Activated CD4-positive, alpha-beta T cell treated with anti-CD3 and anti-CD28 coated beads, Interleukin-2, Interleukin-6, amounts not matched to agents 100 ng/mL and 50 ng/mL, durations not matched to agents 16 hours and 8 hours (primary cell): ENCODE data around the gene PTCD1.

Experiments used
- DNase-seq: peaks from one replicate; pipeline ENCODE4 v3.0.0-alpha.2; 2020

The PTCD1 gene, protein sequence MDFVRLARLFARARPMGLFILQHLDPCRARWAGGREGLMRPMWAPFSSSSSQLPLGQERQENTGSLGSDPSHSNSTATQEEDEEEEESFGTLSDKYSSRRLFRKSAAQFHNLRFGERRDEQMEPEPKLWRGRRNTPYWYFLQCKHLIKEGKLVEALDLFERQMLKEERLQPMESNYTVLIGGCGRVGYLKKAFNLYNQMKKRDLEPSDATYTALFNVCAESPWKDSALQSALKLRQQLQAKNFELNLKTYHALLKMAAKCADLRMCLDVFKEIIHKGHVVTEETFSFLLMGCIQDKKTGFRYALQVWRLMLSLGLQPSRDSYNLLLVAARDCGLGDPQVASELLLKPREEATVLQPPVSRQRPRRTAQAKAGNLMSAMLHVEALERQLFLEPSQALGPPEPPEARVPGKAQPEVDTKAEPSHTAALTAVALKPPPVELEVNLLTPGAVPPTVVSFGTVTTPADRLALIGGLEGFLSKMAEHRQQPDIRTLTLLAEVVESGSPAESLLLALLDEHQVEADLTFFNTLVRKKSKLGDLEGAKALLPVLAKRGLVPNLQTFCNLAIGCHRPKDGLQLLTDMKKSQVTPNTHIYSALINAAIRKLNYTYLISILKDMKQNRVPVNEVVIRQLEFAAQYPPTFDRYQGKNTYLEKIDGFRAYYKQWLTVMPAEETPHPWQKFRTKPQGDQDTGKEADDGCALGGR

DNA sequence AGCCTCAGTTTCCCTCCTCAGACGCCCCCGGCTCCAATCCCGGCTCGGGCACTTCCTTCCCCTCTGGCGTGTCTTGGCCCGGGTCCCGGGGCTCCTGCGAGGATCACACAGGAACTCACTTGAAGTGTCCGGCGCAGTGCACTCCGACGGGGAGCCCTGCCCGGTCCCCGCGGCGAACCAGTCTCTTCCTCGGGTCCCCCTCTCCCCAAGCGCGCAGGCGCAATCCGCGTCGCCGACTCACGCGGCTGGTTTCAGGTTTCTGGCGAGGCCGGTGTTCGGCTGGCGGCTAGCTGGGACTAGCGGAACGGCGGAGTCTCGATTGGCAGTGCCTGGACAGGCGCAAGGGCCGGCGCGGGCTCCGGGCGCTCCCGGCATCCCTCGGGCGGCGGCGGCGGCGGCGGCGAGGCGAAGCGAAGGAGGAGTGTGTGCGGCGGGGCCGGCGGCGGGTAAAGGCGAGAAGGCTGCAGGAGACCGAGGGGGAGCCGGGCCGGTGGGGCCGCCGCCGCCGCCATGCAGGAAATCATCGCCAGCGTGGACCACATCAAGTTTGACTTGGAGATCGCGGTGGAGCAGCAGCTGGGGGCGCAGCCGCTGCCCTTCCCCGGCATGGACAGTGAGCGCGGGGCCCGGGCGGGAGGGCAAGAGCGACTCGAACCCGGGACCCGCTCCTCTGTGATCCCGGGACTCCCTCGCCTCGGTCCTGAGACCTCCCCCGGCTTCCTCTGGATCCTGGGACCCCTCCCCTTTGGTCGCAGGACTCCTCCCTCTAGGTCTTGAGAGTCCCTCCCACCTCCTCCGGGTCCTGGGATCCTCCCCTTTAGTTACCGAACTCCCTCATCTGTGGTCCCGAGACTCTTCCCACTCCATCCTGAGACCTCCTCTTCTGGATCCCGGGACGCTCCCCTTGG, at the start of gene PTCD1, which contains the start of gene CPSF4:
TSS of gene PTCD1 (minus strand) at position 226 of the 908 bp plus-strand sequence. CDS start 3,556 bp downstream, outside the sequence.
TSS of gene CPSF4 (plus strand) at position 371 of the 908 bp plus-strand sequence. CDS start at position 511, 140 bp downstream.
- peak; percentile 97 for DNase-seq

DNA sequence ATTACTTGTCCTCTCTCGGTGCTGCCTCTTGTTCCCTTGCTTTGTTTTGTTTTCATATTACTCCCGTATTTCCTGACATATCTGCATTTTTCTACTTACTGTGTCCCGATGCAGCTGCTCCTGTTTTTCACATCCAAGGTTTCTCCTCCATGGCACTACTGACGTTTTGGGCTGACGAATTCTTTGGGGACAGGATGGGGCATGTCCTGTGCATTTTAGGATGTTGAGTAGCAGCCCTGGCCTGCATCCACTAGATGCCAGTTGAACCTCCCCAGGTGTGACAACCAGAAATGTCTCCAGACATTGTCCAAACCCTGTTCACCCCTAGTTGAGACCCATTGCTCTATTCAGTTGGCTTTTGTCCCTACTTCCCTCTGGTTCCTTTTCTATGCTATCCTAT, 46.5 kb upstream of the PTCD1 start:
- no peak for DNase-seq

DNA sequence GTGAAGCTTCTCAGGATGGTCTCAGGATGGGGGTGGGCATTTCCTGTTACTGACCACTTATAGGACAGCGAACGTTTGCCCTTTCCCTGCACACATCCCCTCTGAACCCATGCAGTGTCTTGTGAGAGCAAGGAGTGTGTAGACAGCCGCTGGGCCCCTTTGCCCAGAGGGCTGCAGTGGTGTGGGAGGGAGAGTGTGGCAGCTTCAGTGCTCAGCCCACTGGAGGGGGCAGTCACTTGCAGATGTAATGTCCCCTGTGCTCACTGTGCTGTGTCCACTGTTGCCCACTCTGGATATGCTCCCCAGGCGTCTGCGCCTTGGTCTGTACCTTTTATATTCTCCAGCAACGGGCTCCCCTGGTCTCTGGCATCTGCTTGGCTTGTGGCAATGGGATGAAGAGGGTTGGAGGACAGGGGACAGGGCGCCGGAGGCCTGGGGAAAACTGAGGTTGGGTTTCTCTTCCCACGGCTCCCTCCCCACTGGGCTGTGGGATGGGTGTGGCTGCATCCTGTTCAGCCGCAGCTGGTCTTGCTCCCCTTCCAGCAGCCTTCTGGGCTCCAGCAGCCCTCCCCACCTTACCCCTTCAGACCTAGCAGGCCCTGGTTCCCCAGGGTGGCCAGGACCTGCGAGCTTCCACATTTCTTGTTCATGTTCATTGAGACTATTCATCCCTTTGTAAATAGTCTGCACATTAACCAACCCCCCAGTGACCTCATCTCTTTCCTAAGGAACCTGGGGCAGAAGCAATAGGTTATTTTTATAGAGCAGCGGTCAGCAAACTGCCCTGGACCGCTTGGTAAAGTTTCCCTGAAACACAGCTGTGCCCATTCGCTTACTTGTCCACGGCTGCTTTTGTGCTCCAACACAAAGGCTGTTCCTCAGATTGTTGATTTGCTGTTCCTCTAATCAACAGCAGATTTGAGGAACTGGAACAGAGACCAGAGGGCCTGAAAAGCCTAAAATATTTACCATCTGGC, 40.2 kb upstream of the PTCD1 start:
- DNase-seq: no peak

DNA sequence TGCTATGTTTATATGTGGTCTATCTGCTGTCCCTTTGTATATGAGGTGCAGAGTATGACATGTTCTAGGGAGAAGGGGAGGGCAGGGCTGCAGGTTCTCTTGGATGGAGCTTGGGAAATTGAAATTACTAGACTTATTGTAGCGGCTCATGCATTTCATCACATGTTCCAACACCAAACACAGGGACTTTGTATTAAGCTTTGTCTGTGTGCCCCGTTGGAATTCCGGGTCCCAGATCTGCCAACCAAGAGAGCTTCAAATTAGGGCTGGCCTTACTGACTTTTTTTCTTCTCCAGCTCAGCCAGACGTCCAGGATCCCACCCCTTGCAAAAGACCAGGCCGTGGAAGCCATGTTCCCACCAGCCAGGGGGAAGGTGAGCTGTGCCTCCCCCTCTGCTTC, 37.5 kb upstream of the PTCD1 start:
- no peak for DNase-seq

DNA sequence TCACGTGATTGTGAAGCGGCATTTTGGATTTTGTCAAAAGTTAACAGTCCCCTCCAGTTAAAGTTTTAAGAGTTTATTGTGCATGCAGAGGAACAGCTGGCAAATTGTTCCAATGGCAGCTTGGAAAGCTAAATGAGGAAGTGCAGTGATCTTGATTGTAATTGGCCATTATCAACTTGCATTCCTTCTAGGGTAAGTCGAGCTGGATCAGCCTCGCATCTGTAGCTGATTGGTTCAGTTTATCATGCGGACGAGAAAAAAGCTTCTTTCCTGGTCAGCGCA, 34.7 kb upstream of the PTCD1 start:
- peak; percentile 60 for DNase-seq

DNA sequence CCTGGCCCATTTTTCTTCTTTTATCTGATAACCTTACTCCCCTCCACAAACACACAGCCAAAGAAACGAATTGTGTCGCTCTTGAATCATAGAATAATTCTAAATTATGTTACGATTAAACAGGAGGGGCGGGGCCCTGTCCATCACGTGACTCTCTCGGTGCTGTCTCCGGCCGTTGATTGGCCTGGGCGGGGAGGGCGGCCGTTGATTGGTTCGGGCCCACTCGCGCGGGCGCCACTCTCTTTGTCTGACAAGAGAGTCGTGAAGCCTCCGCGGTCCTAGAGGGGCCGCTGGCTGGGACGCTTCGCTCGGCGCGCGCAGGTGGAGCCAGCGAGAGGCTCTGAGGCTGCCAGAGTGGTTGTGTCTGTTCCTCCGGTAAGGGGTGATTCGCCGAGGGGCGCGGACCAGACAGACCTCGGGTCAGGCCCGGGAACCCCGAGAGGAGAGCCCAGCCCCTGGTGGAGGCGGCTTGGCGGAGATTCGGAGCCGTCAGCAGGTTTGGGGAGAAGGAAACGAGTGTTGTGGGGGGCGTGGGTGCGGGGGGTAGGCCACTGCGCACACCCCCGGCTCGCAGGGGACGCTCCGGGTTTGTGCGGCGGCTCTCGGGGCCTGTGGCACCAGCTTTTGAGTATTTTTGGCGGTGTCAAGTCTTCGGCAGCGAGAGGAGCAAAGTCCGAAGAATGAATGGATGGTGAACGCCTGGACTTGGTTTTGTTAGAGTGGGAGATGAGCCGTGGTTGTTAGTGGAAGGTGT, 34.1 kb upstream of the PTCD1 start, which contains the start of gene ZNF789:
TSS of gene ZNF789 (plus strand) at position 330 of the 754 bp plus-strand sequence. CDS start 3,567 bp downstream, outside the sequence.
- DNase-seq: peak; percentile 99

DNA sequence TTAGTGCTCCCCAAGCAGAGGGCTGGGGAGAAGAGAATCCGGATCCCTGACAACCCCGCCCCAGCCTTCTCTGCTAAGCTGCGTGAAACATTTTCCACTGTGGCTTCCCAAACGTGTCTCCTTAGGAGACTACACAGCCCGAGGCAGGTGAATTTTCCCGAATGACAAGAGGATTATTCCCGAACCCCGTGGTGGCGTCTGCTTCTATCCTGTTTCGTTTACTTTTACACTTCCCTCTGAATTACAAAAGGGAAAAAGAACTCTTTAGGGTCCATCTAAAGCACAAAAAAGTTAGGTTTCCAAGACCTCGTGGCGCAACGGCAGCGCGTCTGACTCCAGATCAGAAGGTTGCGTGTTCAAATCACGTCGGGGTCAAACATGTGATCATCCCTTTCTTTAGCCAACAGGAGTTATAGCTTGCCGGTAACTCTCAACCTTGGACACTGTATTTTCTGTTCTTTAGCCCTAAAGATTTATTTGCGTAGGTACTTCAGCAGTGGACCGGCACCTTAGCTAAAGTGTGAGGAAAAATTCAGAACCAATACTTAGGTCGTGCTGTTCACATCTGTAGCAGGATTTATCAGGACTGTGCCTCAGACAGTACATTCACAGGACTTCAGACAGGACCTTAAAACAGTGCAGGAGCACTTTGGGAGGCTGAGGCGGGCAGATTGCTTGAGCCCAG, 30.9 kb upstream of the PTCD1 start:
- DNase-seq: no peak

DNA sequence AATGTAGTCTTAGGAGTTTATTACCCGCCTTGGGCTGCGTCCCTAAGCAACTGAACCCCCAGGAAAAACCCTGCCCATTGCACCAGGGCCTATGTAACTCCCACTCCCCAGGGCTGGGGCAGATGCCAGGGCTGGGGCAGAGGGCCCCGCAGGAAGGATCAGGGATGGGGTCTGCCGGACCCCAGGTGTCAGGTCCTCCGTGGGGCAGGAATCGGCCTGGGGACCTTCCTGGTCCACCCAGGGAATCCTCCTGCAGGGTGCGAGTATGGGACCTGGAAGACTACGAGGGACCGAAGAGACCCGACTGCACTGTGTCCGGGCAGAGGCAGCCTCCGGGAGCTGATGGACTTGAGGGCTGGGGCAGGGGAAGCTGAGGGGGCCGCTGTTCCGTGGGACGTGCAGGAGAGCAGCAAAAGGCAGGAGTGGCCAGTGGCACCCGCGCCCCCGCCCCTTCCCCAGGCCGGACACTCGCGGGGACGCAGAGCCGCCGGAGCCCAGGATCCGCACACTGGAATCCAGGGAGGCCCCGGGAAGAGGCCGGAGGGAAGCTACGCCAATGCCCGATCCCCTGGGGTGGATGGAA, 29.8 kb upstream of the PTCD1 start:
- no peak for DNase-seq

DNA sequence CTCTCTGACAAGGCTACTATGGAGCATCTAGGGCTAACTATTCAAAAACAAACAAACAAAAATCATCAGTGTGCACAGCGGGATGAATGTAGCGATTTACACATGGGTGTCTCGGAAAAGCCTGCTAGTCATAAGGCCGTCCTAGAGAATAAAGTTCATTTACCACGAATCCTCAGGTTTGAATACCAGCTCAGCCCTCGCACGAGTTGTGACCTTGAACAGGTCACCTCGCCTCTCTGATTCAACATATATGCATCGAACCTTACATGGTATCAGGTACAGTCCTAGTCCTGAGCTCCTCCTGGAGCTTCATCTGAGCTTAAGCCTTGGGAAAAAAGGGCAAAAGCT, 26.8 kb upstream of the PTCD1 start:
- no peak for DNase-seq

DNA sequence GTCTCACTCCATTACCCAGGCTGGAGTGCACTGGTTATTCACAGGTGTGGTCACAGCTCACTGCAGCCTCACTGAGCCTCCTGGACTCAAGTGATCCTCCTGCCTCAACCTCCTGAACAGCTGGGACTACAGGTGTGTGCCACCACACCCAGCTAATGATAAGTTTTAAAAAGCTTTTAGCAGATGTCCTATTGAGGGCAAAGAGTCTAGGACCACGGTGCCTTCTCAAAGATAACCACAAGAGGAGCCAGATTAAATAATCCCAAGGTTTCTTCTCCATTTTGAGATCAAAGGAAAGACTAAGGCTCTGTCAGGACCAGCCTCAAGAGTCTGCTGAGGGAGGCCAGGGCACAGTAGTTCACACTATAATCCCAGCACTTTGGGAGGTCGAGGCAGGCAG, 22.6 kb upstream of the PTCD1 start:
- no peak for DNase-seq

DNA sequence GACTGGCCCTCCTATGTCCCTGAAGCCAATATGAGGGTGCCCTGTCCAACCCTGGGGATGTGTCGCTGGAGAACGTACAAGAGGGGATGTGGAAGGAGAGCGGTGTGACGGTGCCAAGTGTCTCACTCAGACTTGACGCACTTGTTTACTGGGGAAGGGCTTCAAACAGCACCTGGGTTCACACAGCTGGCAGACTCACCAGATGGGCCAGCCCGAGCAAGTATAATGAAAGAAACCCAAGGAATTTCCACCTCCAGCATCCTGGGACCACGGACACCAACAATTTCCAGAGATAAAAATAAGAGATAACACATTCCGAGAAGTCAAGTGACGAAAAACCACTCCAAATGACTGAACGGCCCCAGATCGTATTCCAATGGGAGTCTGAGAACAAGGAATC, 22.1 kb upstream of the PTCD1 start:
- no peak for DNase-seq

DNA sequence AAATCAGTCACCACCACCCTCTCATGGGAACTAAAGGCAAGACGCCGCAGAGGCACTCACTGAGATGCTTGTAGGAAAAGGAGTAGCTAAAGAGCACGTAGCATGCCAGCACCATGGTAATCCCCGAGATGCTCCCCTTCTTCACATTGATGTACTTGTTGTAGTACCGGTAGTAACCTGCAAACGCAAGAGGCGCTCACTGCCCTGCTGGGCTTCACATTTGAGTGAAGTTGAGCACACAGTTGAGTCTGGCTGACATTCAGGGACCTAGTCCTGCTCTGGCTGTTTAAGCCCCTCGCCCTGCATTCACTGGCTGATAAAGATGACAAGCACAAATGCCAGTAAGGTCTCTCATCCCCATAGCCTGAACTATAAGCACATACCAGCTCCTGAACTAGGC, 20.5 kb upstream of the PTCD1 start:
- DNase-seq: peak; percentile 50

DNA sequence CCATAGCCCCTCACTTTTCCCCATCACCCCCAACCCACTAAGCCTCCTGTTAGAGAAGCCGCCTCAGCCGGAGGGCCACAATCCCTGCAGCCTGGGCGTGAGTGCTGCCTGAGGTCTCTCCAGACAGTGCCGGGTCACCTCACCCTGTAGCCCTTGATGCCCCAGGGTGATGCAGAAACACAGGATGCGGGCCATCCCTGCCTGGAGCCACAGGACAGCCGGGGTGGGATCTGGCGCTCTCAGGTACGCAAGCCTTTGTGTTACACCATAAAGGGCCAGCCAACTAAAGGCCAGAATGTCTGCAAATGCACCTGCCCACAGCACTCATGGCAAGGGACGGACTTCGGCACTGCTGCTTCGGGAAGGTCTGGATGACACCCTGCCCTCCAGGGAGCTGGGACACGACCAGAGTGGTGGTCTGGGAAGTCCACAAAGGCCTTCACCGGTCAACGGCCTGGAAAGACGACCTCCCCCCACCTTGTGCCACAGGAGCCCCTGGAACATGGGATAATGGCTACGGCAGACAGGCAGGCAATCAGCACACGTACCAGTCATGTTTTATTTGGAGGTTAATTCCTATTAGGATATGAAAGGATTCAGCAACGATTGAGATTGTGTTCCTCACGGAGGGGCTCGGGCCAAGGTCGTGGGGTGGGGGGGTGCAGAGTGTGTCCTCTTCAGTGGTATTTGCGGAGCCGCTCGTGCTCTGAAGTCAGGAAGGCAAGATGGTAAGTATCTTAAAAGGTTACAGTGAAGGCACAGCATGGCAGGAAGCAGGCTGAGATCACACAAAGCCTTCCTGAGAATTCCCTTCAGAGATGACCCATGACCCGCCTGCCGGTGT, 19.3 kb upstream of the PTCD1 start:
- DNase-seq: no peak

DNA sequence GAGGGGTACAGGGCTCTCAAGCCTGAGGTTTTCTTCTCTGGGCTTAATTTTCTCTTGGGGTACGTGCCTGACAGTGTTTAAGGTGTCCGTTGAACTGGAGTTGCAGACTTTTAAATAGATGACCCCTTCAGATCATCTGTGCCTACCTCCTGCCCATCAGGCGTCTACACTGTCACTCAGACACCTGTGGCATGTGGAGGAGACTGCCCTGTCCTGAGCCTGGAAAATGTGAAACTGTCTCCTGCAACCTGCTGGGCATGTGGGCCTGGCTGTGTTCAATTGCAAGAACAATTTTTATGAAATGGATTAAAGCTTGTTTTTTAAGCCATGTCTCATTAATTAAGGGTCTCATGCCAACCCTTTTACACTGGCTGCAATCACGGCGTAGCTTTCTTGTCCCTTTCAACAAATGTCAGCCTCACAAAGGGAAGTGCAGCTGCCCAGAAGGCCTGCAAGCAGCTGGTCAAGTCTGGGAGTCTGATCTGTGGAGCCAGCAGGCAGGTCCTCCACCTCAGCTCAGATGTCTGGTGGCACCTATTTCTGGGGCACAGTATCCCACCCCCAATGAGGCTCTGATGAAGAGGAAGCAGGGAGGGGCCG, 18.6 kb upstream of the PTCD1 start:
- no peak for DNase-seq

DNA sequence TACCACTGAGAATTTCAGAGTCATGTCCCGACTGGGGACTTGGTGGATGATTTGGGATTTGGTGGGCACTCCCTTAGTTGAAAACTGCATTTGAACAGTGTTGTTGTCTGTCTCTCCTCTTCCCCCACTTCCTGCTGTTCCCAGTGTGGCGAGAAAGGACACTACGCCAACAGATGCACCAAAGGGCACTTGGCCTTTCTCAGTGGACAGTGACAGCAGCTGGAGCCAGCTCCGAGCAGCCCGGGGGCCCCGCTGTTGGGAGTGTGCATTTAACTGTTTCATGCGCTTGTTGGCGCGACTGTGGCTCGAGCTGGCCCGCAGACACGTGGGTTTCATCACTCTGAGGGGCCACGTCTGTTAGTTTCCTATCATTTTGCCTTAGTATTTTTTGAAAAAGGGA, 17.7 kb upstream of the PTCD1 start:
- DNase-seq: no peak

DNA sequence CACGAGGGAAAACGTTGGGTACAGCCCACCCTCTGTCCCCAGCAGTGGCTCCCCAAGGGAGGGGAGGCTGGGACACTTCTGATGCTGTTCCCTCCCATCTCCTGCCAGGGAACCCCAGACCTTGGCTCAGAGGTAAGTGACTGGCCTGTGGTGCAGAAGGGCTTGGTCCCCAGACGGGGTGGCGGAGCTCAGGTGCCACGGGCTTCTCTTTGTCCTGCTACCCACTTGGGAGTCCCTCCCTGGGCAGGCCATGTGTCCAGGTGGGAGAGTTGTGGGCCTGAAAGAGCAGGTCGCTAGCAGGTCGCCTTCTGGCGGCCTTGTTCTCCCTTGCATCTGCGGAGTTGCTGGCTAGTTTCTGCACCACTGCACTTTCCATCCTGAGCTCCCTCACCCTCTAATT, 17.3 kb upstream of the PTCD1 start:
- DNase-seq: no peak

DNA sequence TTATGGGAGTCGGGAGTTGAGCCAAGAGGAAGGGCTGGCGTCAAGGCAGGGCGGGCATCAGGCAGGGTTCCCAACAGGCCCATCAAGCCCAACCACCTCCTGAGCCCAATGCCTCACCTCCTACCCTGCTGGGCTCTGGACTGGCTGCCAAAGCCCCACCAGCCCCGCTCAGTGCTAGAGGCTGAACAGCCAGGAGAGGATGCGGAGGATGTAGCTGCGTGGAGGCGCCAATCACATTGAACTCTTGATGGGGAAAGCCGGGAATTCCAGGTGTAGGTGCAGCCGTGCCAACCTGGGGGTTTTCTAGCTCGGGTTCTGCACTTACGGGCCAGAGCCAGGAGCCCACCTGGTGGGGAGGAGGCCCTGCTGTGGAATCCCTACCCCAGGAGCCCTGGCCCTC, 14.5 kb upstream of the PTCD1 start:
- DNase-seq: no peak

DNA sequence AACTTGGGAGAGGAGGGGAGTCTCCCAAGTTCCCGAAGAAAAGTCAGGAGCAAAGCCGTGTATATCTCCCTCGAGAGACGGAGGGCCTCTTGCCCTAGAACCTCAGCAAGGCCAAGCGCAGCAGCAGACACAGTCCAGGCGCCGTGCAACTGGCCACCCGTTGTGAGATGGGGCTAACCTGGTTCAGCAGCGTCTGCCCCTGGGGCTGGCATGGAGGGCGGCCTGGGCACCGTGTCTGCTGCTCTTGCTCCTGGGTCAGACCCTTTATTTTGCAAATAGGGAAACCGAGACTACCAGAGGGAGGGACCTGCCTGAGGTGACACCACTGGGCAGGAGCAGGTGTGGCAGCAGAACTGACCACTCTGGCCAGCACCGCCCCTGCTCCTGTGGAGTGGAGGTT, 13.9 kb upstream of the PTCD1 start:
- DNase-seq: no peak

DNA sequence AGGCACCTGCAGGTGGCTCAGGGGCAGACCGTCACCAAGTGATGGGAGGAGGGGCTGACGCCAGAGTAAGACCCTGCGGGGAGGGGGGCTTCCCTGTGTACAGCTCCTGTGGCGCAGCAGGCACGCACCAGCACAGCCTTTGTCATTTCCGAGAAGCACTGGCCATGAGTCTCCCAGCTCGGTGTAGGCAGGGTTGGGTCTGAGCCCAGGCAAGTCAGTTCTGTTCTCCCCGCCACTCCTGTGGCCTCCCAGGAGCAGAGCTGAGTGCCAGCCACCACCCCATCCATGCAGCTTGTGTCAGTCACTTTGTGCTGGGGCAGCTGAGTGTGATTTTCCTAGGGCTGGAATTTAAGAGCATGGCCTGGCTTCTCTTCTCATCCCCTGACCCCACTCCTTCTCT, 13.3 kb upstream of the PTCD1 start:
- no peak for DNase-seq
